ENCODE measurements around the gene GRAP2.

DNA sequence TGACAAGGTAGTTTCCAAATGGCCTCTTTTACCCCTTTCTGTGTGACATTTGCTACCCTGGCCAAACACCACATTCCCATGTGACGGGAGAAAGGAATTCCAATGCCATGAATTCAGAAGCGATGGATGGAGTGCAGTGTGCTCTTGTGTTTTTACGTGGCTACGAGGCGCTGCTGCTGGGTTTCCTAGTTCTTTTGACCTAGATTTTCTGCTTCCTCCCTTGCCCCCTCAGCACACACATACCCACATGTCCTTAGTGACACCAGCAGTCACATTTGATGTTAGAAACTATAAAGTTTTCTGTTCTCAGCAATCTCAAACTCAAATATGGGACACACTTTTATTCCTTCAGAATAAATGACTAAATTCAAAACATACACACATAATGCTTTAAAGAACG is 51.5 kb downstream of the GRAP2 start:
- TF ChIP-seq YY1 (IDR thresholded peaks at IDR 0.05; ENCODE audit: insufficient read depth, insufficient read length): no peak
- no peak for TF ChIP-seq ZNF274 (IDR thresholded peaks at IDR 0.05; ENCODE audit: low read depth, low read length)
- no peak for TF ChIP-seq SUZ12 (IDR thresholded peaks at IDR 0.05; ENCODE audit: extremely low read depth, insufficient read depth, insufficient read length)
